ENCODE measurements around the gene CXorf58. TPM values are rescaled to one million over a fixed set of nuclear protein-coding genes. Genes with fewer than 3 reads are reported as not detected.

Gene CXorf58
- total RNA-seq, 4 donors from 2014 or later = 0.15 TPM; not detected in 3

DNA sequence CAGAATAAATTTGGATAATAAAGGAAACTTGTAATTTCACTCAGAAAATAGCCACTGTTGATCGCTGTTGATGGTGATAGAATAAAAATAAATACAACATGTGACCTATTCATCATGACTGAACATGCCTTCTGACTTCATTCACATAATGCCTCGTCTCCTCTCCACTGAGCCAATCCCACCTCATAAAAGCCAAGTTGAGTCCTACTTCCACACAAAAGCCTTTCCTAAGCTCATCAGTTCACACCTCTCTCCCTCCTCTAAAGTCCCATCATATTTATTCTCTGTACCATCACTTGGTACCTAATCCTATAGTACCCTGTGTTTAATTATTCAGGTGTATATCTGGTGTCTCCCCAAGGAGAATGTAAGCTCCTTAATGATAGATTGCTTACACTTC lies 37.8 kb upstream of the CXorf58 start:
- Histone ChIP-seq H3K4me3 (no peak overlapping the region), H3K4me1 (no peaks in the 10 kb centered on the region), H3K27me3 (no peaks in the 10 kb centered on the region), H3K9me3 (no peaks in the 10 kb centered on the region), H3K27ac (no peak overlapping the region), H3K36me3 (no peaks in the 10 kb centered on the region)
- TF ChIP-seq POLR2AphosphoS5 (IDR thresholded peaks at IDR 0.05) (no peak), POLR2A (IDR thresholded peaks at IDR 0.05) (no peak), EP300 (IDR thresholded peaks at IDR 0.05) (no peak), CTCF (IDR thresholded peaks at IDR 0.05) (no peak)
- ATAC-seq = no peak
- 84 to 90% methylated on average over 2 of the region's 2 CpGs for WGBS, 2 donors (ENCODE audit: low coverage in 1 of 2)

DNA sequence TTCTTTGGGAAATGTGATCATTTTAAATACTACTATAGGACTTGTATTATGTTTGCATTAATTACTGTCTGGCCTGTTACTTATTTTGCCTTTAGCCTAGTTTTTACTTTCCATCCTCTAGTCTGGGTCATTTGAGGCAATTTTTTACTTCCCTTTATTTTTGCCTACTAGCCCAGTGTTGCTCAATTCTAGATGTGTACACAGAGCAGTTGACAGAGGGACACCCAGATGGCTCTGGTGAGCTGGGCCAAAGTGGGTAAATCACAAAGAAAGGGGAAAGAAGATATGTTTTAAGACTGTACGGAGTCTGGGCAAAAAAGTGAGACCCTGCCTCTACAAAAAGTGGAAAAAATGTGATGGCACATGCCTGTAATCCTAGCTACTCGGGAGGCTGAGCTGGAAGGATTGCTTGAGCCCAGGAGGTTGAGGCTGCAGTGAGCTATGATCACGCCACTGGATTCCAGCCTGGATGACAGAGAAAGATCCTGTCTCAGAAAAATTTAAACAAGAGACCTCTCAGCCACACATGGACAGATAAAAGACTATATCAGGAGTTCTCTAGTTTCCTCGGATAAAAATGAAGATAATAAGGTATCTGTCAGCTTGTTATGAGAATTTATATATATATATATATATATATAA lies 35.8 kb upstream of the CXorf58 start:
- 58 to 82% methylated on average over 2 to 3 of the region's 4 CpGs for WGBS, 2 donors (ENCODE audit: low coverage in 1 of 2)

GRCh38 chrX:23879380-23880090 lies 28.3 kb upstream of the CXorf58 start:
- Histone ChIP-seq H3K36me3 (no peaks in the 10 kb centered on the region), H3K27me3 (no peaks in the 10 kb centered on the region), H3K9me3 (no peaks in the 10 kb centered on the region), H3K4me1 (peaks cover 0 to 9% (median 0%) of the 10 kb centered on the region in 3 donors), H3K27ac (no peak overlapping the region), H3K4me3 (no peak overlapping the region)
- no peak for ATAC-seq
- TF ChIP-seq POLR2AphosphoS5 (IDR thresholded peaks at IDR 0.05) (no peak), POLR2A (IDR thresholded peaks at IDR 0.05) (no peak), CTCF (IDR thresholded peaks at IDR 0.05) (no peak), EP300 (IDR thresholded peaks at IDR 0.05) (no peak)
- 33 to 46% methylated on average over 2 of the region's 2 CpGs for WGBS, 2 donors (ENCODE audit: low coverage in 1 of 2)

More for the DNA sequence above, 35.8 kb upstream of the CXorf58 start:
- H3K9me3 ChIP-seq = no peaks in the 10 kb centered on the region
- H3K27me3 ChIP-seq = no peaks in the 10 kb centered on the region
- no peaks in the 10 kb centered on the region for H3K4me1 ChIP-seq
- ATAC-seq = no peak
- H3K36me3 ChIP-seq = no peaks in the 10 kb centered on the region
- H3K4me3 ChIP-seq = no peak overlapping the region
- no peak for TF ChIP-seq POLR2AphosphoS5 (IDR thresholded peaks at IDR 0.05)
- TF ChIP-seq CTCF (IDR thresholded peaks at IDR 0.05) = no peak
- no peak for TF ChIP-seq POLR2A (IDR thresholded peaks at IDR 0.05)
- no peak for TF ChIP-seq EP300 (IDR thresholded peaks at IDR 0.05)
- no peak overlapping the region for H3K27ac ChIP-seq

GRCh38 chrX:23883737-23884354 lies 24.0 kb upstream of the CXorf58 start:
- H3K9me3 ChIP-seq = no peaks in the 10 kb centered on the region
- TF ChIP-seq EP300 (IDR thresholded peaks at IDR 0.05) (no peak), CTCF (IDR thresholded peaks at IDR 0.05) (no peak), POLR2AphosphoS5 (IDR thresholded peaks at IDR 0.05) (no peak), POLR2A (IDR thresholded peaks at IDR 0.05) (no peak)
- no peaks in the 10 kb centered on the region for H3K36me3 ChIP-seq
- no peak overlapping the region for H3K4me3 ChIP-seq
- no peak overlapping the region for H3K27ac ChIP-seq
- 37 to 44% methylated on average over 7 of the region's 9 CpGs for WGBS, 2 donors (ENCODE audit: low coverage in 1 of 2)
- H3K4me1 ChIP-seq = peaks cover 0 to 9% (median 0%) of the 10 kb centered on the region in 3 donors
- ATAC-seq = no peak
- no peaks in the 10 kb centered on the region for H3K27me3 ChIP-seq
